ENCODE results near the gene DCHS2.

Gene DCHS2

GRCh38 chr4:154507156-154507555 is 15.6 kb upstream of the DCHS2 start:
- TF ChIP-seq ZFX (IDR thresholded peaks at IDR 0.05; ENCODE audit: borderline replicate concordance) (no peak), CTCF (IDR thresholded peaks at IDR 0.05) (no peak)
- H3K27ac ChIP-seq: no peak overlapping the region

- TF ChIP-seq ZFX (IDR thresholded peaks at IDR 0.05; ENCODE audit: borderline replicate concordance) (no peak), CTCF (IDR thresholded peaks at IDR 0.05) (peak; percentile 73)
- H3K27ac ChIP-seq: no peak overlapping the region
These were observed 14.7 kb upstream of the DCHS2 start for GRCh38 chr4:154506253-154506652.

GRCh38 chr4:154503598-154503997 is 12.0 kb upstream of the DCHS2 start:
- H3K27ac ChIP-seq: no peak overlapping the region
- peak; percentile 72 for TF ChIP-seq CTCF (IDR thresholded peaks at IDR 0.05)
- TF ChIP-seq ZFX (IDR thresholded peaks at IDR 0.05; ENCODE audit: borderline replicate concordance): no peak

- TF ChIP-seq CTCF (IDR thresholded peaks at IDR 0.05): no peak
- no peak for TF ChIP-seq ZFX (IDR thresholded peaks at IDR 0.05; ENCODE audit: borderline replicate concordance)
- H3K27ac ChIP-seq: no peak overlapping the region
These were observed 10.5 kb upstream of the DCHS2 start for GRCh38 chr4:154502111-154502510.

GRCh38 chr4:154497889-154498288 is 6.3 kb upstream of the DCHS2 start:
- TF ChIP-seq CTCF (IDR thresholded peaks at IDR 0.05): no peak
- TF ChIP-seq ZFX (IDR thresholded peaks at IDR 0.05; ENCODE audit: borderline replicate concordance): no peak
- H3K27ac ChIP-seq: no peak overlapping the region

GRCh38 chr4:154495867-154496266 is 4.3 kb upstream of the DCHS2 start:
- no peak overlapping the region for H3K27ac ChIP-seq
- TF ChIP-seq CTCF (IDR thresholded peaks at IDR 0.05) (no peak), ZFX (IDR thresholded peaks at IDR 0.05; ENCODE audit: borderline replicate concordance) (no peak)

GRCh38 chr4:154492288-154492687 is 689 bp upstream of the DCHS2 start:
- TF ChIP-seq ZFX (IDR thresholded peaks at IDR 0.05; ENCODE audit: borderline replicate concordance) (no peak), CTCF (IDR thresholded peaks at IDR 0.05) (no peak)
- no peak overlapping the region for H3K27ac ChIP-seq
